NCI-H748 (cell line): ENCODE measurements around the gene GMEB1.
A peak's percentile ranks its signal among the peaks of the same experiment; 100 is the strongest.
"Not testable (repeated sequence)": the region's sequence is repeated elsewhere in the genome, so short reads cannot be mapped to it uniquely, and the experiment has no call there.

Source experiments
- DNase-seq: peaks from one replicate; lab custom pipeline; 2025; ENCODE audit not compliant: unreplicated experiment; lab: John Stamatoyannopoulos, UW

Gene GMEB1

GRCh38 chr1:28671254-28671780 is 2.7 kb downstream of the GMEB1 start:
- no peak for DNase-seq

- DNase-seq = not testable (repeated sequence)
Measured at GRCh38 chr1:28672971-28673370, 4.4 kb downstream of the GMEB1 start.

- DNase-seq = no peak
Measured at GRCh38 chr1:28675924-28676257, 7.3 kb downstream of the GMEB1 start.

- DNase-seq = no peak
Measured at GRCh38 chr1:28680151-28680550, 11.6 kb downstream of the GMEB1 start.

- no peak for DNase-seq
Measured at GRCh38 chr1:28682840-28683239, 14.3 kb downstream of the GMEB1 start.

GRCh38 chr1:28684937-28685336 is 16.4 kb downstream of the GMEB1 start:
- DNase-seq = no peak

GRCh38 chr1:28691627-28692026 is 23.0 kb downstream of the GMEB1 start:
- not testable (repeated sequence) for DNase-seq

- DNase-seq = no peak
Measured at GRCh38 chr1:28703629-28704028, 35.0 kb downstream of the GMEB1 start.

GRCh38 chr1:28716336-28716735 is 47.8 kb downstream of the GMEB1 start:
- no peak for DNase-seq

GRCh38 chr1:28718166-28718565 is 49.6 kb downstream of the GMEB1 start:
- DNase-seq = no peak

- DNase-seq = no peak
Measured at GRCh38 chr1:28718586-28719331, 50.2 kb downstream of the GMEB1 start.

GRCh38 chr1:28719332-28719619 is 50.7 kb downstream of the GMEB1 start:
- no peak for DNase-seq

- DNase-seq = no peak
Measured at GRCh38 chr1:28720376-28720775, 51.8 kb downstream of the GMEB1 start.

- DNase-seq = not testable (repeated sequence)
Measured at GRCh38 chr1:28721927-28722326, 53.3 kb downstream of the GMEB1 start.

- DNase-seq = not testable (repeated sequence)
Measured at GRCh38 chr1:28725365-28725764, 56.8 kb downstream of the GMEB1 start.

- no peak for DNase-seq
Measured at GRCh38 chr1:28735961-28736449, 67.4 kb downstream of the GMEB1 start.

GRCh38 chr1:28736450-28737306 is 68.1 kb downstream of the GMEB1 start, which contains the start of gene YTHDF2:
Gene YTHDF2 (plus strand): TSS chr1:28736940. CDS start chr1:28737121, 181 bp downstream.
- DNase-seq = peak; percentile 96

- peak; percentile 71 for DNase-seq
Measured at GRCh38 chr1:28737307-28738132, 68.9 kb downstream of the GMEB1 start.

- no peak for DNase-seq
Measured at GRCh38 chr1:28740118-28740517, 71.5 kb downstream of the GMEB1 start.

GRCh38 chr1:28744184-28744583 is 75.6 kb downstream of the GMEB1 start:
- no peak for DNase-seq

- no peak for DNase-seq
Measured at GRCh38 chr1:28745653-28746173, 77.1 kb downstream of the GMEB1 start.
